ENCODE results near the gene ADAMTSL1. TPM values are rescaled to one million over a fixed set of nuclear protein-coding genes. Genes with fewer than 3 reads are reported as not detected.

The ADAMTSL1 gene
- polyA plus RNA-seq, 3 donors = 12.1 to 18.2 (median 14.2) TPM

DNA sequence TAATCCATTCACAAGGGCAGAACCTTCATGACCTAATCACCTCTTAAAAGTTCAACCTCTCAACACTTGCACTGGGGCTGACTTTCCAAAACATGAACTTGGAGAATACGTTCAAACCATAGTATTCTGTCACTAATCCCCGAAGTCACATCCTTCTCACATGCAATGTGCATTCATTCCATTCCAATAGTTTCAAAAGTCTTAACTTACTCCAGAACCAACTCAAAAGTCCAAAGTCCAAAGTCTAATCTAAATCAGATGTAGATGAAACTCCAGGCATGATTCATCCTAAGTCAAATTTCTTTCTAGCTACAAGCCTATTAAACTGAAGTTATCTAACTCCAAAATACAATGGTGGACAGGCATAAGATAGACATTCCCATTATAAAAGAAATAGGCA is 21.7 kb upstream of the ADAMTSL1 start:
- DNase-seq (ENCODE audit: extremely low read depth in 1 of 11, low read depth in 9 of 11, low spot score in 4 of 11) = no peak

DNA sequence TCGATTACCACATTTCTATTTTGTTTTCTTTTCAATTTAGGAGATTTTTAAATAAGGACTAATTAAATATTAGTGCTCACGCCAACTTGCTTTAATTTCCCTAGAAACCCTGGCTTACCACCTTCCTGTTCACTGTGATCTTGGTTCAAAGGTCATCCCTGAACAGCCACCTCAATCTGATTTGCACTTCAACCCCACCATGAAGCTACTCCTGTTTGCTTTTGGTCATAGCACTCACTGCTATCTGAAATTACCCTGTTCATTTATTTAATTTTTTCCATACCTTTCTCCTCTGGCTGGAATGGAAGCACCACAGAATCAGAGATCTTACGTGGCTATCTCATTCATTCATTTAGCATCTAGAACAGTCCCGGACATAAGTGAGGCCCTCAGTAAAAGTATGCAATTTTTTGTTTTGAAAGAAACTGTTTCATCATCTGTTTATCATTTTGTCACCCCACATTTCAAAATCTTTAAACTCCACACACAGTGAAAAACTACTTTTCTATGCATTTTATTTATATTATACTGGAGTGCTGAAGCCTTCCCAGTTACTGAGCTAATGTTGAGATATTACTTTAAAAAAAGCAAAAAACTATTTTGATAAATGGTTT is 17.2 kb upstream of the ADAMTSL1 start:
- no peak for DNase-seq (ENCODE audit: extremely low read depth in 1 of 11, low read depth in 9 of 11, low spot score in 4 of 11)

DNA sequence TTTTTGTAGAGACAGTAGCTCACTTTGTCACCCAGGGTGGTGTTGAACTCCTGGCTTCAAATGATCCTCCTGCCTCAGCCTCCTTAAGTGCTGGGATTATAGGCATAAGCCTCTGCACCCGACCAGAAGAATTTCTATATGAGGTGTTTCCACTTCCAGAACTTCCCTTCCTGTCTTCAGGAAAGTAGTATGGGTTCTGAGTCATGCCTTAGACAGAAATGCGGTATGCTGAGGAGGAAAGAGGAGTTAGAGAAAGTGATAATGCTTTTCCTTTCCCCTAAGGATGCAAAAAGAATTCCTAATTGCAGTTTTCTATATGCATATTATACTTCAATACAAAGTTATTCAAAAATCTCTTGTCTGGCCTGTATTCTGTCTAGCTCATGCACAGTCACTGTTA is 16.4 kb upstream of the ADAMTSL1 start:
- no peak for DNase-seq (ENCODE audit: extremely low read depth in 1 of 11, low read depth in 9 of 11, low spot score in 4 of 11)

DNA sequence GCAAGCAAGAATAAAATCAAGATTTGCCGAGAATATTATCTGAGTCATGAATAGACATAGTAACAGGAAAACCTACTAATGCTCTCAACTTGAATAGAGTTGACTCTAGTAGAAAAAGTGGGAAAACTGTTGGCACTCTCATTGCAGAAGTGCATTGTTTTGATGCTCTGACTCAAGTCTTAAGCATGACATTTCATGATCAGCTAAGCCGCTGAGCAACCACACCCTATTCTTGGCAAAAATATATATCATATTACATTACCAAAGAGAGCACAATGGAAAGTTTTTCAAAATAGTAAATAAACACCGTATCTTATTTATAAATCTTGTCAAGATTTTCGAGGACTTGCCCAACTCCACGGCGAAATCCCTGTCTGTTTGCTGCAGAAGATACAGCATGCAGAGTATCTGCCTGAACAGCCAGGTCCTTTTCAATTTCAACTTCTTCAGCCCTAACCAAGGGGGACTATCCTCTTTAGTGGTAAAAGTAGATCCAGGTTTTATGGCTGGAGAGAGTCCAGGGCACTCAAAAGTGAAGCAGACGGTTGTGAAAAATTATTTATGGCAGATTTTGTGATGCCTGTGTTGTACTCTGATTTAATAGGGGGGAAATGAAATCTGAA is 13.9 kb upstream of the ADAMTSL1 start:
- DNase-seq (ENCODE audit: extremely low read depth in 1 of 11, low read depth in 9 of 11, low spot score in 4 of 11) = no peak

DNA sequence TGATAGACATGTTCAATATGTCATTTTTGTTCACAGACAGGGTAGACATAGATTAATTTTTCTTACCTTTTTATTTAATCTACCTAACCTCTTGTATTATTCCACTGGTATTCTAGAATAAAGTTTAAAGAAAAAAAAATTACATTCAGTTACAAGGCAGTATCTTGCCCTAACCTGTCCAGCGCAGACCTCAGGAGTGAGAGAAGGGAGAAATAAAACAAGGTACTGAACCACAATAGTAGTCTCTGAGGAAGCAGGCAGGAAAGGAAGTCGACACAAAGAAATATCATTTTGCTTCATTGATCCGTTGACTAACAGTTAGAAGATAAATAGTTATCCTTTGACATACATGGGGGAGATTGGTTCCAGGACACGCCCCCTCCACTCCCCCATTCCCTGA is 12.5 kb upstream of the ADAMTSL1 start:
- DNase-seq (ENCODE audit: extremely low read depth in 1 of 11, low read depth in 9 of 11, low spot score in 4 of 11) = no peak

DNA sequence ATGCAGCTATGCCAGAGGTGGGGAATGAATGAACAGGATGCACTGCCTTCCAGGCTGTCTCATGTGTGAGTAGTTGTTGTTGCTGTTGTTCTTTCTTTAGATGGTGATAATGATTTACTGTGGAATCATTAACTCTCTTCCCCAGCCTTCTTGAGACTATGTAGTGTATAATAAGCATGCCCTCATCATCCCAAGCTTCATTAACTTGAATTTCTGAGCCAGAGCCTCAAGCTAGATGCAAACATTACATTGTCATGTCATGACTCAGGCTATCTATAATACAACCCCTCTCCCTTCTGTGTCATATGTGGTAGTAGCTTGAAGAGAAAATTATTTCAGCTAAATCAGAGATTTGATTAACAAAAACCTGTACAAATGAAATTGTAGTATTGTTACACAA is 10.0 kb upstream of the ADAMTSL1 start:
- no peak for DNase-seq (ENCODE audit: extremely low read depth in 1 of 11, low read depth in 9 of 11, low spot score in 4 of 11)

DNA sequence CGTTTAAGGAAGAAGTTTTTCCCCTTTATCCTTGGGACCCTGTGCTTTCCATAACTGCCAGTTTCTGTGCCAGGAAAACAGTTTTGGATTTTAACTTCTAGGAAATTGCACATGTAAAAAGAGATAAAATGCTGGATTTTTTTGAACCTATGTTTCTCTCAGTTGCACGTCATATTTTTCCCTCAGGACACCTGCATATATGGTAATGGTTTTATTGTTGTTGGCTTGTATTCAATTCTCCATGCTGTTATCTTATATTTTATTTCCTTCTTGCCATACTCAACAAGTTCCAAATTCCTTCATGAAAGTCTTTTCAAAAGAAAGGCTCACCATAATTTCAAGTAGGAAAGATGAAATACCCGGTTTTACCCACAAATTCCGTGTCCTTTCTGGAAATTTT is 7.9 kb upstream of the ADAMTSL1 start:
- no peak for DNase-seq (ENCODE audit: extremely low read depth in 1 of 11, low read depth in 9 of 11, low spot score in 4 of 11)

DNA sequence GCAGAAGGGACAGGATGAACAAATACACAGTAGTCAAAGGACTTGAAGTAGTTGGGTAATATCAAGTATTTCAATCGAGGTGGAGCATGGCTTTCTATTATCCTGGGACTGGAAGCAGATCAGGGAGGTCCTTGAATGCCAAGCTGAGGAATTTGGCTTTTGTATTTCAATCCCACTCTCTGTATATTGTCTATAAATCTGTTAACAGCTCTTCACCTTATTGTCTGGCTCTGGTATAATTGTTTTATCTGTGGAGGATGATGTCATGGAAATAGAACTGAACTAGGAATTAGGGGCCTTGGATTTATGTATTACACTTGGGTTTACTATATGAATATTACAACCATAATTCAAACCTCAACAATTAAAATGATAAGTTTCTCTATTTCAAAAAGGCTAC is 6.3 kb upstream of the ADAMTSL1 start:
- no peak for DNase-seq (ENCODE audit: extremely low read depth in 1 of 11, low read depth in 9 of 11, low spot score in 4 of 11)

DNA sequence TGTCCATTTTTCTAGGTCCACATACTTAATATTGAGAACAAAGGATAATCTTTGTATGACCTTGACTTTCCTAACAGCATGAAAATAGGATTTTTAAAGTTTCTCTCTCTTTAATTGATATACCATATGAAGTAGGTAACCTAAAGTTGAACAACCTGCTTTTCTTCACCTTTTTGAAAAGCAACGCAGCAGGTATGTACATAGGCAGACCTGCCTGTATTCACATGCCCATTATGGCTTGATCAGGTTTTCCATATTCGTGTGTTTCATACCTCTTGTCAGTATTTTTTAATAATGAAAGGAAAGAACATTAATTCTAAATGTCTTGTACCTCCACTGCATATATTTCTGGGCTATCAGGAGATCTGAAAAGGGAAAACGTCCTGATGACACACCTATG is 1.5 kb upstream of the ADAMTSL1 start:
- no peak for DNase-seq (ENCODE audit: extremely low read depth in 1 of 11, low read depth in 9 of 11, low spot score in 4 of 11)

DNA sequence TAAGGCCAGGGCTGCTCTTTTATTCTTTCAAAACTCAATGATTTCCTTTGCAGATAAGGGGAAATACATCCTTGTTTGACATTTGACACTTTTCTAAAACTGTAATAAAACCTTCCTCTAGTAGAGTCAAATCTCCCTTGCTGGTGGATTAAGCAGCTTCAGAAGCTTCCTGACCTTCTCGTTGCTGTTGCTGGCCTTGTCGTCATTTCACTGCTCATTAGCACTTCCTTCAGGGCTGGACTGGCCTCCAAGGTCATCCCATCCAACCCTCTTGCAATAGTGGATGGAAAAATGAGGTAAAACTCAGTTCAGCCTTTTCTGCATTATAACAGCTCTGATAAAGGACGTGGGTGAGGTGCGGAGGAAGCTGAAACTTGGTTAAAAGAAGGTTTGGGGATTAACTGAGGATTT is 1.1 kb upstream of the ADAMTSL1 start:
- DNase-seq (ENCODE audit: extremely low read depth in 1 of 11, low read depth in 9 of 11, low spot score in 4 of 11) = no peak

DNA sequence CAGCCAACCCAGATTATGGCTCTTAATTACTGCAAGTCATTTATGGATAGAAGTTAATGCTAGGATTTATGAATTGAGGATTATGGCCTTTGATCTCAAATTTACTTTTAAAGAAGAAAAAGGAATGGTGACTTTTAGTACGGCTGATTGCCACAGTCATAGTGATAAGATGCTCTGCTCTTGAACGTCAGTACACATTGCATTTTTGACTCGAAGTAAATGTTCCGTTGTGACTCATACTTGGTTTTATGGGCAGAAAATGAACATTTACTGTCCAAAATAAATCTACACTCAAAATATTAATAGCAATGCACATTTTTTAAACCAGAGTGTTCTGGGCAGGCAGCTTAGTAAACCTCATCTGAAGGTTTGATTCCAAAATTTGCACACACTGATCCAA is 830 bp downstream of the ADAMTSL1 start:
- no peak for DNase-seq (ENCODE audit: extremely low read depth in 1 of 11, low read depth in 9 of 11, low spot score in 4 of 11)

DNA sequence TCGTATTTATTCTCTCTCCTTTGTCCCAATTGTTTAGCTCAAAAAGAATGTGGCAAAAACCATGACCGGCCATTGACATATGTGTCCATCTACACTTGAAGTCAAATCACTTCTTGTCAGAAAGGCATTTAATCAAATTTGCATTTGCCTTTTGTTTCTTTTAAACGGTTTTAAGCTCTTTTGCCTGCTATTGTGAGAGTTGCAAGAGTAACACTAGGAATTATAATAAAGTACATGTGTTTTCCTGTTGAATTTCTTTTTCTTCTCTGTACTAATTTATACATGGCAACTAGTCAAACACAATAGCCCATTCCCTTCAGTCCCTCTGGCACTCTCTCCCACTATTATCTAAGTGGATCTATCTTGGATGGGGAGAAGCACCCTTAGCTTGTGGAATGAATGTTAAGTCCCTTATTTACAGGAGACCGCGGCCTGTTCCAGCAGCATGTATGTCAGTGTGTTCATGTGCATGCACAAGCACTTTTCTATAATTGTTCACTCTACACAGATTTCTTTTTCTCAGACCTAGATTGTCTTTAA is 3.2 kb downstream of the ADAMTSL1 start:
- no peak for DNase-seq (ENCODE audit: extremely low read depth in 1 of 11, low read depth in 9 of 11, low spot score in 4 of 11)

DNA sequence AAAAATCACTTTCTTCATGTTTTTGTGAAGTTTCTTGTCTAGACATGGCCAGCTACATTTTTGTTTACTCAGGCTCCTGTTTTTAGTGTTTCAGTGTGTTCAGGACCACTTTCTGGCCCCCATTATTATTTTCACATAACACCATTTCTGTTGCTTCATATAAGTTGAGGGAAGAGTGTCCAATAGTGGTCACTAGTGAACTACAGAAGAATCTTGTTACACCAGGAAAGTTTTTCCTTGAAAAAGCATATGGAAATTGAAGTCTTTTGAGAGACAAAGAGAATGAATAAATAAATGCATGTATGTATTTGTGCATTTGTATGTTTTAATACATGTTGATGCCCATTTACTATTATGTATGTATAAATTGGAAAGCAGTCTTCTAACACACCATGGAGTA is 3.8 kb downstream of the ADAMTSL1 start:
- no peak for DNase-seq (ENCODE audit: extremely low read depth in 1 of 11, low read depth in 9 of 11, low spot score in 4 of 11)

DNA sequence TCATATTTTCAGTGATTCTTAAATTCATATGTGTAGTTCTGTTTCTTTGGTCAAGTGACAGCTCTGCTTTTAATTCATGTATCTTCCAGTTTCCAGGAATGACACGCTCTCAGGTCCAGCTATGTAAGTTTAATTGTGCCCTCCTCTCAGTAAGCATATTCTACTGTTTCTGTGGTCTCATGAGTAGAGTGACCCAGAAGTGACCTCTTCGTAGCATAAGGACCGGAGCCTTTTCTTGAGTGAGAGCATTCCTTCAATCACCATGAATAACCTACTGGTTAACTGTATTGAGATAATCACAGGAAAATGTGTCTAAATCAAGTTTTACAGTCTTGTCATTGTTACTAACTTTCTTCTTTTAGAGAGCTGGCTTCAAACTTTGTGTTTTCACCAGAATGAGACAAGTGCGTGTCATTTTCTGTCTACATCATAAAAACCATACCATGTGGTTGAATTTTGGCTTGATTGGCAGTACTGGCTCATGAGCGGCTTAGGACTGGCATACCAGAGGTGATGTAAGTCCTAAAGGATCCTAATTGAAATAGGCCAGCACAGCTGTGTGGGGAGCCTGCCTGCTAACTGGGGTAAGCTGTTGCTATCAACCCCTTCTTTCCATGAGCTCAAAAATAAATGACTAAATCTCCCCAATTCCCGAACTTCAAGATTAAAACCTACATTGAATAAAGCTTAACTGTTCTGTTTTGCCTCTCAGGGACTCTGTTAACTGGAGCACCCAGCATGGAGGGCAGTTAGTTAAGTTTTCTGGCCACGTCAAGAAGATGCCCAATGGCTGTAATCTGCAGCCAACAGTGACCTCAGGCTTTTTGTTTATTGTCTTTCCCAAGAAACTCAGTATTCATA is 4.8 kb downstream of the ADAMTSL1 start:
- DNase-seq (ENCODE audit: extremely low read depth in 1 of 11, low read depth in 9 of 11, low spot score in 4 of 11) = no peak

DNA sequence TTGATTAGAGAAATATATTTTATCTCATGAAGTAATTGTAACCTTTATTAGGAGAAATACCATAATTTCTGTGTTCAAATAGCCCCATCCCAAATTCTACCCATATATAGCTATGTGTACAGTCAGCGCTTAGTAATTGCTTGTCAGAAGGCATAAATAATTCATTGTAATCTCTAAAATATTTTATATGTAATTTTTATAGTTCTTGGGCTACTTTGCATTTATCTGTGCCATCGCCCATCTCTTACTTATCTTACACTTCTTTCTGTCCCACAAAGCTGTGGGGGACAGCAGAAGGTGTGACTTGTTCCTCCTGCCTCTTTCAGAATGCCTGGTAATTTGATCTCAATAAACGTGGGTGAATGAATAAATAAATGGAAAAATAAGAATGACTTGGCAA is 5.5 kb downstream of the ADAMTSL1 start:
- DNase-seq (ENCODE audit: extremely low read depth in 1 of 11, low read depth in 9 of 11, low spot score in 4 of 11) = no peak

DNA sequence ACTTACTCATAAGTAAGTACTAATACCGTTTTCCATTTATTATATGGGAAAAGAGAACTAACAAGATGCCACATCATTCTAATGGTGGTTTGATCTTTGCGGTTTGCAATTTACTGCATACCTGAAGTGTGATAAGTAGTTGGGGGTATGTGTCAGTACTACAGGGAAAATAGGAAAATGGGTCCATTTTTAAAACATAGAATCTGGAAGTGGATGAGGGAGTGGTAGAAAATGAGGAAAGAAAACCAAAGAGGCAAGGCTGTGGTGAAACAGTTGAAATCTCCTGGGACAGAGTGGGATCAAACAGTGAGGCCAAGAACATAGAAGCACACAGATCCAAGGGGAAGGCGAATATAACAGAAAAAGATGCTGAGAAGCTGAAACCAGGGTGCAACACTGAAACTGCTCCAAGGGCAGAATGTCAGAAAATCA is 6.7 kb downstream of the ADAMTSL1 start:
- DNase-seq (ENCODE audit: extremely low read depth in 1 of 11, low read depth in 9 of 11, low spot score in 4 of 11) = no peak

DNA sequence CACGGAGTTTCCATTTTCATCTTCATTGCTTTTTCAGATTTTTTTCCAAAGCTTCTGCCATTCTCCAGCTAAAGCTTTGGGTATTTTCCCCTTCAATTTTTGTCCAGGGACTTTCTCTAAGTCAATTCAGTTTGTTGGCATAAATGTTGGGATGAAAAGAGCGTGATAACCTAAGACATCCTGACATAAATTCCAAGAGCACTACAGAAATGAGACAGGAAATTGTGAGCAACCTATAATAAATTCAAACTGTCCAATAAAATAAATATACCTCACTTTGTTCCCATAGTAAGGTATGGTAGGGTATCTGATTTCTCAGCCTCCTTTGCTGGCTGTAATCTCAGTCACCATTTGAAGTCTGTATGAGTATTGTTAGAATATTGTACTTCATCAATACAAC is 8.4 kb downstream of the ADAMTSL1 start:
- DNase-seq (ENCODE audit: extremely low read depth in 1 of 11, low read depth in 9 of 11, low spot score in 4 of 11) = no peak

DNA sequence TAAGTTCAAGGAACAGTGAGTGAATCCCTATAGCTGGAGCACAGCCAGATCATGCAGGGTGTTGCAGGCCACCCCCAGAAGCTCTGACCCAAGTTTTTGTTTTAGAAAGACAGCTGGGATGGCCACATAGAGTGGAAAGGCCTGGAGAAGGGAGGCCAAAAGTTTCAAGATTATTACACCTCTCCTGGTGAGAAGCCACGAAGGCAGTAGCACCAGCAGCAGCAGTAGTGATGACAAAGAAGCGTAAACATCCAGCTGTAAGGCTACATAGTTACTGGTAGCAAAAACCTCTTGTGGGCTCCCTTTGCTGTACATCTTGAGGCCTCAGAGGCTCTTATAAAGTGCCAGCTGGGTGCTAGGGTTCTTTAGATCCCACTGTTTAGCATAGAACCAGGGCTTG is 11.8 kb downstream of the ADAMTSL1 start:
- no peak for DNase-seq (ENCODE audit: extremely low read depth in 1 of 11, low read depth in 9 of 11, low spot score in 4 of 11)

DNA sequence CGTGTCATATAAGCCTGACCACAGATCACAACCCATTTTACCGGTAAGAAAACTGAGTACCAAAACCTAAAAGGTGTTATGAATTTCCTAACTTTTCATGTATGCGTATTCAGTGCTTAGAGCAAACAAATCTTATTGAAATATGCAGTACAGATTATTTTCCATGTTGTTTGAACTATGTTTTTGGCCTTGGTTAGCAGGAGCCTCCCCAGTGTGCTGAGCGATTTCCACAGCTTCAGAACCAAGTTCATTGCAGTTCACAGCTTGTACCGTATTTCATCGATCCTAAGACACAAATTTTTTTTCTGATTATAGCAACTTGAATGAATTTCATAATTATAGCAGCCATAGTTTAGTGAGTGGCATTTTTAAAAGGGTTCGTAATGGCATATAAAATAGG is 13.7 kb downstream of the ADAMTSL1 start:
- DNase-seq (ENCODE audit: extremely low read depth in 1 of 11, low read depth in 9 of 11, low spot score in 4 of 11) = no peak

DNA sequence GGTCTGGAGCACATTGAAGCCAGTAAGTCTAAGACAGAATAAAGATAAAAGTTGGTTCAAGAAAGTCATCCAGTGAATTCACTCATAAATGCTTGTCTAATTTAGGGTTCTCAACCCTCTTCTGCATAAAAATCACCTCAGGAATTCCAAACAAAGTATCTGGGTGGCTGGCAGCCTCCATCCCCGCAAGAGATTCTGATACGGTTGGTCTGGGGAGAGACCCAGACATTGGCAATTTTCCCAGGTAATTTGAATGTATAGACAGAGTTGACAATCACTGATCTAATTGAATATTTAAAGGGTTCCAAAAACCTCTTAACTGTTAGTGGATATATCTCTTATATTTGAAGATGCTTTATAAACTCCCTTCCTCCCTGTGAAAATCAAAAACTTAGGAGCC is 14.9 kb downstream of the ADAMTSL1 start:
- DNase-seq (ENCODE audit: extremely low read depth in 1 of 11, low read depth in 9 of 11, low spot score in 4 of 11) = no peak
